Breast epithelium (tissue), 3 donors: ENCODE results near the gene SPATA25.
A peak's percentile ranks its signal among the peaks of the same experiment; 100 is the strongest.

ENCODE experiments used
- POLR2A ChIP-seq: fragments of 450-650 bp; IDR thresholded peaks from one replicate; pipeline ENCODE4 v1.6.1; 2016; ENCODE audit warnings: antibody characterized with exemption, mild to moderate bottlenecking, moderate library complexity
- TF ChIP-seq, protein P1 (sequence below), 3 donors: fragments of 450-650 bp; IDR thresholded peaks; one replicate each; pipeline ENCODE4 v1.5.1; 2016 to 2017; ENCODE audit warnings: antibody characterized with exemption in 3 of 3, mild to moderate bottlenecking in 3 of 3, moderate library complexity in 3 of 3

DNA sequence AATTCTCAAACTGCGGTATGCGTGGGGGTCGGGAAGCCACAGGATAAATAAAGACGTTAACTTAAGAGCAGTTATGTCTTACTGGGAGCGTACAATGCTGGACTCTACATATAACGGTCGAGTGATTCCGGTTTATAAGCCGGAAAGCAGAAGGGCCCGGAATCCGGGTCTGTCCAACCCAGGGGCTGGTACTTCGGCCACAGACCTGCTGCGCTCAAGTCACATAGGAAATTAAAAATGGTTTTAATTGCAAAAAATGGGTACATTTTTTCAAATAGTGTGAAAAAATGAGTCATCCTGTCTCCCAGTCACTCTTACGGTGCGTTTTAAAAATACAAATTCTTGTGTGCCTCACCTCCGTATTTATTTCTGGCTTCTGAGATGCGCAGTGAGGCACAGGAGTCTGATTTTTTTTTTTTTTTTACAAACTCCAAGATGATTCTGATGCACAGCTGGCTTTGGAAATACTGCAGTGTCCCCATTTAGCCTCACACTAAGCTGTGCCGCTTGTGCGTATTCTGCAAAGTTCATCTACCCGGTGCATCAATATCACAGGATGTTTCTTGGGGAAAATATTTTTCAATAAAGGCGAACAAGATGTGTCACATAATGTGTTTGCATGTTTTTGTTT, 48.1 kb upstream of the SPATA25 start:
- TF ChIP-seq, protein P1, sequence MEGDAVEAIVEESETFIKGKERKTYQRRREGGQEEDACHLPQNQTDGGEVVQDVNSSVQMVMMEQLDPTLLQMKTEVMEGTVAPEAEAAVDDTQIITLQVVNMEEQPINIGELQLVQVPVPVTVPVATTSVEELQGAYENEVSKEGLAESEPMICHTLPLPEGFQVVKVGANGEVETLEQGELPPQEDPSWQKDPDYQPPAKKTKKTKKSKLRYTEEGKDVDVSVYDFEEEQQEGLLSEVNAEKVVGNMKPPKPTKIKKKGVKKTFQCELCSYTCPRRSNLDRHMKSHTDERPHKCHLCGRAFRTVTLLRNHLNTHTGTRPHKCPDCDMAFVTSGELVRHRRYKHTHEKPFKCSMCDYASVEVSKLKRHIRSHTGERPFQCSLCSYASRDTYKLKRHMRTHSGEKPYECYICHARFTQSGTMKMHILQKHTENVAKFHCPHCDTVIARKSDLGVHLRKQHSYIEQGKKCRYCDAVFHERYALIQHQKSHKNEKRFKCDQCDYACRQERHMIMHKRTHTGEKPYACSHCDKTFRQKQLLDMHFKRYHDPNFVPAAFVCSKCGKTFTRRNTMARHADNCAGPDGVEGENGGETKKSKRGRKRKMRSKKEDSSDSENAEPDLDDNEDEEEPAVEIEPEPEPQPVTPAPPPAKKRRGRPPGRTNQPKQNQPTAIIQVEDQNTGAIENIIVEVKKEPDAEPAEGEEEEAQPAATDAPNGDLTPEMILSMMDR (IDR thresholded peaks at IDR 0.05), result no peak
- TF ChIP-seq POLR2A, result peak; percentile 17
